ENCODE data around the gene TEF.

The TEF gene

DNA sequence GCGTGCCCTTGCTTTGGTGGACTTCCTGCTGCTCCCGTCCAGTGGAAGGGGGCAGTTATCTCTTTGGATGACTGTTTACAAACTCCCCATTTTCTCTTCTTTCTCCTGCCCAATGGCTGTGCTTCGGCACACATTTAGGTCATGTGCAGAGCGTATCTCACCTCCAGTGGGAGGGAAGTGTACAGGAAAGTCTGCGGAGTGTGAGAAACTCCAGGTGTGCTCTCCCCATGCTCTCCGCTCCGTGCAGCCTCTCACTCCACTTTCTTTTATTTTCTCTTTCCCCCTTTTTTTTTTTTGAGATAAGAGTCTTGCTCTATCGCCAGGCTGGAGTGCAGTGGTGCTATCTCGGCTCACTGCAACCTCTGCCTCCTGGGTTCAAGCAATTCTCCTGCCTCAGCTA, 11.9 kb upstream of the TEF start:
- TF ChIP-seq, protein P1, sequence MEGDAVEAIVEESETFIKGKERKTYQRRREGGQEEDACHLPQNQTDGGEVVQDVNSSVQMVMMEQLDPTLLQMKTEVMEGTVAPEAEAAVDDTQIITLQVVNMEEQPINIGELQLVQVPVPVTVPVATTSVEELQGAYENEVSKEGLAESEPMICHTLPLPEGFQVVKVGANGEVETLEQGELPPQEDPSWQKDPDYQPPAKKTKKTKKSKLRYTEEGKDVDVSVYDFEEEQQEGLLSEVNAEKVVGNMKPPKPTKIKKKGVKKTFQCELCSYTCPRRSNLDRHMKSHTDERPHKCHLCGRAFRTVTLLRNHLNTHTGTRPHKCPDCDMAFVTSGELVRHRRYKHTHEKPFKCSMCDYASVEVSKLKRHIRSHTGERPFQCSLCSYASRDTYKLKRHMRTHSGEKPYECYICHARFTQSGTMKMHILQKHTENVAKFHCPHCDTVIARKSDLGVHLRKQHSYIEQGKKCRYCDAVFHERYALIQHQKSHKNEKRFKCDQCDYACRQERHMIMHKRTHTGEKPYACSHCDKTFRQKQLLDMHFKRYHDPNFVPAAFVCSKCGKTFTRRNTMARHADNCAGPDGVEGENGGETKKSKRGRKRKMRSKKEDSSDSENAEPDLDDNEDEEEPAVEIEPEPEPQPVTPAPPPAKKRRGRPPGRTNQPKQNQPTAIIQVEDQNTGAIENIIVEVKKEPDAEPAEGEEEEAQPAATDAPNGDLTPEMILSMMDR (IDR thresholded peaks at IDR 0.05; ENCODE audit: control insufficient read depth, insufficient read depth, low read depth, low read length, missing control alignments), result no peak
- no peak overlapping the region for H3K4me3 ChIP-seq (ENCODE audit: control insufficient read depth, low read depth, low read length)
- no peak for DNase-seq (ENCODE audit: low read depth)

DNA sequence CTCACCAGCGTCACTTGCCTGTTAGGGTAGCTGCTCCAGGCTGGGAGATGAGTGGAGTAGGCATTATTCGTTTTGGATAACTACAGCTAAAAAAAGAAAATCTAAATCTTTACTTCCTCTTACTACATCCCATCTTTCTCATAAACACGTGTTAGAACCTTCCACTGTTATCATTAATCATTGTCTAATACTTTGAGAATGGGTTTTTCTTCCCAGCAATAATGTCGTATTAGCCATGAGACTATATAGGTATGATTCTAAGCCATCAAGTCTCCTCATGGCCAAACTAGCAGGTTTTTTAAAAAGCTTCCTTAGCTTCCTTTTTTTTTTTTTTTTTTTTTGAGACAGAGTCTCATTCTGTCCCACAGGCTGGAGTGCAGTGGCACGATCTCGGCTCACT, 3.9 kb upstream of the TEF start:
- H3K4me3 ChIP-seq (ENCODE audit: control insufficient read depth, low read depth, low read length), result no peak overlapping the region
- TF ChIP-seq, protein P1 (IDR thresholded peaks at IDR 0.05; ENCODE audit: control insufficient read depth, insufficient read depth, low read depth, low read length, missing control alignments), result no peak
- no peak for DNase-seq (ENCODE audit: low read depth)

GRCh38 chr22:41380993-41381328, 781 bp upstream of the TEF start:
- TF ChIP-seq, protein P1 (IDR thresholded peaks at IDR 0.05; ENCODE audit: control insufficient read depth, insufficient read depth, low read depth, low read length, missing control alignments), result no peak
- peak; percentile 94 for DNase-seq (ENCODE audit: low read depth)
- peak overlapping the region; percentile 65 for H3K4me3 ChIP-seq (ENCODE audit: control insufficient read depth, low read depth, low read length)

DNA sequence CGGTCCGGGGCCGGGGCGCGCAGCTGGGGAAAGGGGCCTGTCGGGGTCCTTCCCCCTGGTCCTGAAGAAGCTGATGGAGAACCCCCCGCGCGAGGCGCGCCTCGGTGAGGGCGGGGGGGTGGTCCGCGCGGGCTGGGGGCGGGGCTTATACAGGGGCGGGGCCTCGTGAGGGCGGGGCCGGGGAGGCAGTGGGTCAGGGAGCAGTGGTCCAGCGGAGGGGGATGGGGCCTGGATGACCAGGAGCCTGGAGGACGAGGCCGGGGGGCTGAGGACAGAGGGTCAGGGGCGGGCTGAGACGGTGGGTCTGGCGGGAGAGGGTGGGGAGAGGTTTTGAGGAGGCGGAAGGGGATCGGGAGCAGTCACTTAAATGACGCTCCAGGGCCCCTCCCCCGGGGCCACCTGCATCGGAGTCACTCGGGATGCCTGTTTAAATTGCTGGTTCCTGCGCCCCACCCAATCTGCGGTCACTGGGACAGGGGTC, 396 bp downstream of the TEF start:
- TF ChIP-seq, protein P1 (IDR thresholded peaks at IDR 0.05; ENCODE audit: control insufficient read depth, insufficient read depth, low read depth, low read length, missing control alignments), result no peak
- H3K4me3 ChIP-seq (ENCODE audit: control insufficient read depth, low read depth, low read length), result peak overlapping the region; percentile 82
- DNase-seq (ENCODE audit: low read depth), result no peak

DNA sequence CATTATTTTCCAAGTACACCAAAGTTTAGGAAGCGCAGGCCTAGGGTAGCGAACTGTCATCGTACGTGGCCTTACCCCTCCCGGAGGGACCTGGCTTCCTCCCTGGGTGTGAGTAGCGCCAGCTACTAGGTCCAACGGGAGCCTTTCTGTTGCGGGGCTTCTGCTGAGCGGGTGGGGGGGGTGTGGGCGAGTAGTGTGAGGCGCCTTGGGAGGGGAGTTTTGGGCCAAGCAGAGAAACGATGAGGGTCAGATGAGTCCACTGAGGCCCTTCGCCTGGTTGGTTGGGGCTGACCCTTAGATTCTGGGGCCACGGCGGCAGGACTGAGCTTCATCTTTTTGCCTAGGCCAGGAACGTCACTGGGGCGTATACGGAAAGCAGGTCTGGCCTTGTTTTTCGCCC, 868 bp downstream of the TEF start:
- TF ChIP-seq, protein P1 (IDR thresholded peaks at IDR 0.05; ENCODE audit: control insufficient read depth, insufficient read depth, low read depth, low read length, missing control alignments), result no peak
- DNase-seq (ENCODE audit: low read depth), result no peak
- peak overlapping the region; percentile 82 for H3K4me3 ChIP-seq (ENCODE audit: control insufficient read depth, low read depth, low read length)

GRCh38 chr22:41383085-41383484, 1.3 kb downstream of the TEF start:
- peak overlapping the region; percentile 82 for H3K4me3 ChIP-seq (ENCODE audit: control insufficient read depth, low read depth, low read length)
- DNase-seq (ENCODE audit: low read depth), result no peak

More at GRCh38 chr22:41383085-41383484, 1.3 kb downstream of the TEF start:
- TF ChIP-seq, protein P1 (IDR thresholded peaks at IDR 0.05; ENCODE audit: control insufficient read depth, insufficient read depth, low read depth, low read length, missing control alignments), result no peak
